Skin of body (tissue), 2 donors: ENCODE results near the gene LCMT1. TPM values are rescaled to one million over a fixed set of nuclear protein-coding genes. Genes with fewer than 3 reads are reported as not detected.
"Not testable (repeated sequence)": the region's sequence is repeated elsewhere in the genome, so short reads cannot be mapped to it uniquely, and the experiment has no call there.

Experiments
- DNase-seq: peaks from one replicate; lab custom pipeline; 2025; lab: John Stamatoyannopoulos, UW
- total RNA-seq: library from RNA; depleted of rRNA; stranded (reverse); fragments of >200 nt; gene quantifications from one replicate; pipeline ENCODE4 v1.2.3, GENCODE V29; 2014

LCMT1 gene
- total RNA-seq, 1 donor from 2014 or later, result 36.4 TPM

DNA sequence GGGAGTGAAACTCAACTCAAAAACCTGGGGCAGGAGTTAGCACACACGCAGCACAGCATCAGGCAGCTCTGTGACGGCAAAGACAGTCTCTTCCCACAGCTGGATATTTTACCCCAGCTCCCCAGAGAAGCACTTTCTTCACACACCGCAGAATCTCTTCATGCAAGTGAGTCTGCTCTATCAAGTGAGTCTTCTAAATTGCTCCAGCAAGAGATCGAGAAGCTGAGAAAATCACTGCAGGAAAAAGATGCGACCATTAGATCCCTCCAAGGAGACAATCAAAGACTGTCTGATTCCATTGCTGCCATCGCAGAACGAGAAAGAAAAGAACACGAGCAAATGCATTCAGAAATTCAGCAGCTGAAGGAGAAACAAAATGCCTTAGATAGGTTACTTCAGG lies 16.9 kb upstream of the LCMT1 start:
- DNase-seq, result no peak

DNA sequence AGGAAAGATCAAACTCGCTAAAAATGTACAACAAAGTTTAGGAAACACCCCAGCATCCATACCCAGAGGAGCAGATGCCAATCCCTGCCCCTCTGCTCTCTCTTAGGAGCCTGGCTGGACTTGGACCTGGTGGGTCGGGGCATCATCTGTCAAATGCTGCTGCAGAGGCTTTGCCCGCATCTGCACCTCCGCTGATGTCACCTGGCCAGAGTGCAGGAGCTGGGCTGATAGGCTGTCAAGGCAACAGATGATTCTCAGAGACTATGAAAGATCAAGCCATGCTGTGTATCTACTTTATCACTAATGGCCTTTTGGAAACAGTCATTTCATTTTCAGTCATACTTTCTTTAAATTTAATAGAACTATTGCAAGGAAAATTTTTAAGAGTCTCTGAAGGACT lies 15.9 kb upstream of the LCMT1 start:
- no peak for DNase-seq

DNA sequence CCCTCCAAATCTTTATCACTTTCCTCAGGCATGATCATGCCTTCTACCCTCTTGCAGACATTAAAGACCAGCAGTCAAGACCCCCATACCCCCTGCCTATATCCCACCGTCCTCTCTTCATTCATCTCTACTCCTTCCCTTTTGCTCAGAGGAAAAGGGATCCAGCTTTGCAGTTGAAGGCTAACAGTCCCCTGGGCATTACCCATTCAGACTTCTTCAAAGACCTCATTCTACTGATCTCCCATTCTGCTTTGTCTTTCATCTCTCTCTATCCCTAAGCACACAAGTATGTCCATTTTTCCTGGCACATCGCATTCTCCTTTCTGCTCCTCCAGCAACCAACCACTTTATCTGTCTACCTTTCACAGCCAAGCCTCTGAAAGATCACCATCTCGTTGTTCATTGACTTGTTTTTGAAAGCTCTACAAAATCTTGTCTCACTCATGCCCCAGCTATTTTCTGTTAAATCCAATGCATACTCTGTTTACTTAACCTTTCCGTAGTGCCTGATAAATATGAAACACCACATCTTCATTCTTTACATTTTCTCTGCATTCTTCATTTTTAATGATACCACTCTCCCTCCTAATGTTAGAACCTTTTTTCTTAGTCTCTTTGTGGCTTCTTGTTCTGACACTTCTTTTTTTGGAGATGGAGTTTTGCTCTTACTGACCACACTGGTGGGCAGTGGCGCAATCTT lies 14.1 kb upstream of the LCMT1 start:
- no peak for DNase-seq

DNA sequence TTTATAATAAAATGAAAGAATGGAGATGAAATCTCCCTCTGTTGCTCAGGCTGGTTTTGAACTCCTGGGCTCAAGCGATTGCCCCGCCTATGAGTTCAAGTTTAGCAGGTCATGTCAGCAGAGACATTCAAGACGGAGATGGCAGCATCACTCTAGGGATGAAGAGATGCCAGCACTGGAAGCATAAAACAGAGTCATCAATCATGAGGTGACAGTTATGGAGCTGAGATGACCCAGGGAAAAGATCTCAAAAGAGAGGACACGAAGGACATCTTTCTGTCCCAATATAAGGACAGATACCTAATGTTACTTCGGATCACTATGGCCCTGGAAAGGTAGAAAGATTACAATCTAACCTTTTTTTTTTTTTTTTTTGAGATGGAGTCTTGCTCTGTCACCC lies 11.0 kb upstream of the LCMT1 start:
- no peak for DNase-seq

DNA sequence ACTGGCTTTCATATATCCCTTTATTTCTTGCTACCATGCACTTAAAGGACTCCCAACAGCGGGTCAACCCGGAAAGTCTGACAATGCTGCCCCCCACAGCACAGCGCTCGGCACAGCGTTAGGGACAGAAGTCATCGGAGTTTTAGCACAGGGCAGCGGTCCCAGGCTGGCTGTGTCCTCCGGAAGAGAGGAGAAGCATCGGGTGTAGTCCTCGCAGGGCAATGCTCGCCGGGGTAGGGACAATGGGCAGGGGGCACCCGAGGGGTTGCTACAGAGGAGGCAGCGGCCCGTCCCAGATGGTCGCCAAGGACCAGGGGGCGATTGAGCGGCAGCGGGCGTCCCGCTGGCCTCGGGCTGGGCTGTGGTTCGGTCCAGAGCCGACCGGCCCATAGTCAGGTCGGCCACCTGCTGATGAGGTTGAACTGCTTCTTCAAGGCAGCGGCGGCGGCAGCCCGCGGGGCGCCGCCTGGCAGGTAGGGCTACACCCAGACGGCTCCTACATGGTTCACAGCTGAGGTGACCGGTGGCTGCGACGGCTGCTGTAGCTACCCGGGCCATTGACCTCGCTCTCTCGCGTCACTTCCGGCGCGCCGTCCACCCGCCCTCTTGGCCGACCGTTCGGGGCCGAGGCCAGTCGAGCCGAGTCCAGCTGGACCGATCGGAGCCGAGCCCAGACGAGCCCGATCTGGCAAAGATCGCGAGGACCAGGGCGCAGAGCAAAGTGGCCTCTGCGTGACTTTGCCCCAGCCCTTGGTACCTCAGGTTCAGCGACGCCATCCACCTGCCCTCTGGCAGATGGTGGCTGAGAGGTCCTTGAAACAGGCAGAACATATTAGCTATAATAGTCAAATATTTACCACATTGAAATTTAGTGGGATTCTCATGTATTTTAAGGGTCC lies 4.7 kb upstream of the LCMT1 start:
- peak; percentile 73 for DNase-seq

DNA sequence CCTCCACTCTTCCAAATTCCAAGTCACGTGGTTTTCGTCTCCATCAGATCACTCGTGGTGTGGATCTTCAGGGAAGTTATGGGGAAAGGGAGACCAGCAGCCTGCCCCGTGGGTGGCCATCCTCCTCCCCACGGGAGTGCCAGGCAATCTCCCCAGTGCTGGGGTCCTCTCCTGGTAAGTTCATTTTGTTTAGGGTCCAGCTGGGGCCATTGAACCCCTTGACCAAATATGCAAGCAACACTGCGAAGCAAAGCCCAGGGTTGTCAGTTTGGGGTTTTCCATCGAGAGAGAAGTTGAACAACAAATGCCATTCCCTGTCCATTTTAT lies 4.1 kb upstream of the LCMT1 start:
- DNase-seq, result no peak

DNA sequence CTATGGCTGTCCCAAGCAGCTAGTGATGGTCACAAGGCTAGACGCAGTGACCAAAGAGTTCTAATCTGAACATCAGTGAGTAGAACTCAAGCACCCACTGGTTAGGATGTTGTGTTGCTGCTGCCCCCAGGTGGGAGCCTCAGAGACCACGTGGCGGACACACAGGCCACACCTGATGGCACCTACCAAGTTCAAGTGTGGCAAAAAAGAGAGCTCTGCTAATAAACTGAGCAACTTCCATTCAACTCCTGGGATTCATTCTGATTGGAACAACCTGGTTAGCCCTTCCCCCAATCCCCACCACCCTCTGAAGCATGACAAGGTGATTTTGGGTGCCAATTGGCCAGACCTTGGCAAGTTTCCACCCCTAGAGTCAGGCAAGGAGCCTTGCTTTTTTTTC lies 3.5 kb upstream of the LCMT1 start:
- no peak for DNase-seq

DNA sequence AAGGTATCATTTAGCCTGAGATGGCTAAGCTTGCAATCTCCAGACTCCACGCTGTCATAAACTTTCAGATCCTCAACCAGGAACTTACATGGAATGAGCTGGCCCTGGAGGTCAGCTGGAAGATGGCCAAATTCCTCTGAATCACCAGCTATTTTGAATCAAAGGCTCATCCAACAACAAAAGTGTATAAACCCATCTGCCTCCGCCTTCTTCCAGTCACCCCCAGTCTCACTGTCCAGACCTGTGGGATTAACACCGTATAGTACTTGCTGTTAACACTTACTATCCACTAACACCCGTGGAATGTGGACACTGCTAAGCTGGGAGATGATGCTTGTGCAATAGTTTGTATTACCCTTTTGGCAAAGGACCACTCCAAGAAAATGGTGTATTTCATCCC lies 1.9 kb upstream of the LCMT1 start:
- DNase-seq, result no peak

DNA sequence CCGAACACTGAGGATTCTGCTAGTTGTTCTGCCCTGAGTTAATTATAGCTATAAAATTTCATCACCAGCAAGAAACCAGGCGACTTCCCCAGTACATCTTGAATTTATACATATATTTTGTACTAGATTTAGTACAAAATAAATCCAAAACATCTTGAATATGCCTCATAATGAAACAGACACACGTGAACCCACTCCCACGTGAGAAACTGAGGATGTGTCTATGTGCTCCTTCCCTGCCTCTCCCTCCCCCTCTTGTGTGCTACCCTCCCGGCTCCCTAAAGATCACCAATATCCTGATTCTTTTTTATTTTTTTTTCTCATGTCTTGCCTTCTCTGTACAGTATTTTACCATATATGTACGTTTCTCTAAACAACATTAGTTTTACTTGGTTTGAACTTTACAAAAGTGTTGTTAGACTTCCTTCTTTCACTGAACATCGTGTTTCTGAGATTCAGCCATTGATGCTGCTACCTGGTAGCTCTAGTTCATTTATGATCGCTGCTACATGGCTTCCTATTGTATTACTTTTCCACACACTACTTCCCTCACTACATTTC lies 1.1 kb upstream of the LCMT1 start:
- DNase-seq, result no peak

DNA sequence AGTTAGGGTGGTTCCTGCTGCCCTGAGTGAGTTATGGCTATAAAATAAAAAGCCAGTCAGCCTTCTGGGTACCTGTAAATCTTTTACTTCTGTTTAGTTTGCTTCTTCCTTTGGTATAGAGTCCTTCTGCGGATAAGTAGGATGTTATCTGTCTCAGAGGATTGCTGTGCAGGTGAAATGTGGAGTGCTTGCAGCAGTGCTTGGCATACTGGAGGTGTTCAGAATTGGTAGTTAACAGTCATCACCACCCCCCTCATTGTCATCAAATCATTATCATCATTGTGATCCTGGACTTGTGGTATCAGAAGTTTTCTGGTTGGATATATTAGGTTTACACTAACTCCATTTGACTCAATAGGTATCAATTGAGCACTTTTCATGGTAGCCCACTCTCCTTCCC lies 2.6 kb downstream of the LCMT1 start:
- DNase-seq, result no peak

DNA sequence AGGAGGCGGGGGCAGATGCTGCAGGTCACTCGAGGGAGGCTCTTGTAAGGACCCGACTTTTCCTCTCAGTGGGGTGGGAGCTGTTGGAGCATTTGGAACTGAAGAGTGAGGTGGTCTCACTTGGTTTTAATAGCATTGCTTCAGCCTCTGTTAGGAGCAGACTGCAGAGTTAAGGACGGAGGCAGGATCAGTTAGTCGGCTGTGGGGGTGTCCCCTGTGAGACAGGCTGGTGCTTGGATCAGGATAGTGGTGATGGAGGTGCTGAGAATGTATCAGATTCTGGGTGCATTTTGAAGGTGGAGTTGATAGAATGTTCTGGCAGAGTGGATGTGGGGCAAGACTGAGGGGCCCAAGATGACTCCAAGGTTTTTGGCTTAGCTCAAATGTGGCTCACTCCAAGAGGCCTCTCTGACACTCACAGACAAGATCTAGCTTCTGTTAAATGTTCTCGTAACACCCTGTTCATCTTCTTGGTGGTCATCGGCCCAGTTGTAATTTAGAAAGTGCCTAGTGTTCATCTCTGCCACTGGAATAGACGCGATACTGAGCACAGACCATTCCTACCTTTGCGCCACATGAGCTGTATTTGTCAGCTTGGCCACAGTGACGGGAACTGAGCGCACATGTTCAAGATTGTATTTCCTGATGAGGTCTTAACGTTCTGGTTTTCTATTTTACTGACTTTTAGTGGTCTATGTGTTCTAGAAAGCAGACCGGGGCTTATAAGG lies 7.5 kb downstream of the LCMT1 start:
- DNase-seq, result no peak

DNA sequence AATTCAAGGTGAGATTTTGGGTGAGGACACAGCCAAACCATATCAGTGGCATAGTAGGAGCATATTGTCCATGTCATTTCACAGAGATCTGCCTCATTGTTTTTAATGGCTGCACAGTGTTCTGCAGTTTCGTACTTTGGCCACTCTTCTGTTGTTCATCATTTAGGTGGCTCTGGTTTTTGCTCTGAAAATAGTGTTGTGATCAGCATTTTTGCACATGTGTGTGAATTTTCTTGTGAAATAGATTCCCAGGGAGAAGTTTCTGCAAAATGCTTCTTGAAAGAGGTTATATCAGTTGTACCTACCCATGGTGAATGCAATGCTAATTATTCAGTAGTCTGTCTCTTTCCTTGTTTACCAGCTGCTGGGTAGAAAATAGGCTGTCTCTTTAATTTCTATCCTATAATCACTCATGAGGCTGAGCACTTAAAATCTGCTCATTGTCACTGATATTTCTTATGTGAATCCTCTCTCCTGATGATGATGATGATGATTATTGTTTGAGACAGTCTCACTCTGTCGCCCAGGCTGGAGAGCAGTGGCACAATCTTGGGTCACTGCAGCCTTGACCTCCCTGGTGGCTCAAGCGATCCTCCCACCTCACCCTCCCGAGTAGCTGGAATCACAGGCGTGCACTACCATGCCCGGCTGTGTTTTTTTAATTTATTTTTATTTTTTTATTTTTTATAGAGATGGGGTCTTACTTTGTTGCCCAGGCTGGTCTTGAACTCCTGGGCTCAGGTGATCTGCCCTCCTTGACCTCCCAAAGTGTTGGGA lies 10.5 kb downstream of the LCMT1 start:
- no peak for DNase-seq

DNA sequence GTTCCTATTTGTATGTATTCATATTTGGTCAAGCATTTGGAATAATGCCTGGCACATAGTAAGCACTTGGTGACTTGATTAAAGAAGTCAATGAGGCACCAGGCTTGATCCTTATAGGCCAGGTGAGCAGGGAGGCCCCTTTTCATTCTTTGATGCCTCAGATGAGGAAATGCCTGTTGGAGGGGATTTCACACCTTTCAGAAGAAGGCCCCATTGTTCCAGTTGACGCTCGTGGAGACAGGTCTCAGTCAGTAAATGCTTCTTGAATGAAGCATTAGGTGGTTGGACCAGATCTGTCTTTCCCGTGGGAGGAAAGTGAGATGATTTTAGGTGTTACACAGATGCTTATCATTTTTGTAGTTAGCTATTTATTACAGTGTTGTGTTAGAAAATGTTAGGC lies 13.0 kb downstream of the LCMT1 start:
- DNase-seq, result no peak

DNA sequence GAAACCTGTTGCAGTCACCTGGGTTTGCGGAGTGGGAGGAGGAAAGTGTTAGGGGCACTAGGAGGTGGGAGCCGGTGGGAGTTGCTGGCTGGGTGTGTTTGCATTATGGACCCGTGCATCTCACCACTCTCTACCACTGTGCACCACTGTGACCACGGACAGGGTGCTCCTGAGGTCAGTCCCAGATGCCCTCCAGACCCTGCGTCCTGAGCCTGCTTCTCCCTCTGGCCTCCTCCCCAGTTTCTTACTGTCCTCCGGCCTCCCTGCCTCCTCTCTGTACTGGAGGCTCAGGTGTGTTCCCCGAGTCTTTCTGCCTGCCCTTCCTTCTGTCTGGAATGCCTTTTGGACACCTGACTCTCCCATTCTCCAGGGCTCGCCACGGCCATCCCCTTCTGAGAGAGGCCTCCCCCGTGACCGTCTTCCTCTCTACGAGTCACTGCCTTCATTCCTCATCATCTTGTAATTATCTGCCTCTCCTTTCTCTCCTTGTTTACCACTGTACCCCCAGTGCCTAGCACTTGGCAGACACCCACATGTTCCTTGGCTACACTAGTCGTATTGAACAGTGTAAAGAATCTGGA lies 14.6 kb downstream of the LCMT1 start:
- not testable (repeated sequence) for DNase-seq

DNA sequence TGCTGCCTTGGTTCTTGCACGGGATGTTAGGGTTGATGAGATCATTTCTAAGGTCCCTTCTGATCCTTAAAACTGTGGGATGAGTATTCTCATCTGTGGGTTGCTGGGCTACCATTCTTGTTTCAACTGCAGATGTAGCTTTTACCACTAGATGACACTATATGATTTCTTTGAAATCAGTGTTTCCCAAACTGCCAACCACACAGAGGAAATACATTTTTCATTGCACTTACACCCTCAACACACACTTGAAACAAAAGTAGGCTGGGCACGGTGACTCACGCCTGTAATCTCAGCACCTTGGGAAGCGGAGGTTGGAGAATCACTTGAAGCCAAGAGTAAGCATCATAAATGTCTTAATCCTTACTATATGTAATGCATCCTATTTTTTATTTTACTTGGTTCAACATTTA lies 15.3 kb downstream of the LCMT1 start:
- peak; percentile 13 for DNase-seq

DNA sequence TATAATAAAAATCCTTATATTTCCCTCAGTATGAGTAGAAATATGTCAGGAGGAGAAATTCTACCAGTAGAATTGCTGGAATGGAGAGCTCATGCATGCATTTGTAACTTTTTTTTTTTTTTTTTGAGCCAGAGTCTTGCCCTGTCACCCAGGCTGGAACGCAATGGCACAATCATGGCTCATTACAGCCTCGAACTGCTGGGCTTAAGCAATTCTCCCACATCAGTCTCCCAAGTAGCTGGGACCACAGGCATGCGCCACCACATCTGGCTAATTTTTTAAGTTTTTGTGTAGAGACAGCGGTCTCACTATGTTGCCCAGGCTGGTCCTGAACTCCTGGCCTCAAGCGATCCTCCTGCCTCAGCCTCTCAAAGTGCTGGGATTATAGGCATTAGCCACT lies 21.2 kb downstream of the LCMT1 start:
- DNase-seq, result not testable (repeated sequence)

DNA sequence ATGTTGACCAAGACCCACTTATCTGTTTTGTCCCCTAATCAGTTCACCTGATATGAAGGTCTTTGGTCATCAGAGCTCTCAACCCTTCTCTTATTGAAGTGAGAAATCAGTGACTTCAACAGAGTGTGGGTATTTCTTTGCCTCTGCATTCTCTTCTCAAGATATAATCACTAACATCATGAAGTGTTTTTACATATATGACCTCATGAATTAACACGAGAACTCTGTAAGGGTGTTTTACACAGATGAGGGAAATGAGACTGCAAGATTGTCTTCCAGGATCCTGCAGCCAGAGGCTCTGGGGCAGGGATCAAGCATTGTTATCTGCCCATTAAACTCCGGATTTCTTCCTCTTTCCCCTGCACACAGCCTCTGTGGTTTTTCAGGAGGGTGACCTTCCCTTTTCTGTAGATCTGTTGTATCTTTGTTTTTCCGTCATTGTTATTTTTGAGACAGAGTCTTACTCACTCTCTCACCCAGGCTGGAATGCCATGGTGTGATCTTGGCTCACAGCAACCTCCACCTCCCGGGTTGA lies 22.7 kb downstream of the LCMT1 start:
- DNase-seq, result no peak

DNA sequence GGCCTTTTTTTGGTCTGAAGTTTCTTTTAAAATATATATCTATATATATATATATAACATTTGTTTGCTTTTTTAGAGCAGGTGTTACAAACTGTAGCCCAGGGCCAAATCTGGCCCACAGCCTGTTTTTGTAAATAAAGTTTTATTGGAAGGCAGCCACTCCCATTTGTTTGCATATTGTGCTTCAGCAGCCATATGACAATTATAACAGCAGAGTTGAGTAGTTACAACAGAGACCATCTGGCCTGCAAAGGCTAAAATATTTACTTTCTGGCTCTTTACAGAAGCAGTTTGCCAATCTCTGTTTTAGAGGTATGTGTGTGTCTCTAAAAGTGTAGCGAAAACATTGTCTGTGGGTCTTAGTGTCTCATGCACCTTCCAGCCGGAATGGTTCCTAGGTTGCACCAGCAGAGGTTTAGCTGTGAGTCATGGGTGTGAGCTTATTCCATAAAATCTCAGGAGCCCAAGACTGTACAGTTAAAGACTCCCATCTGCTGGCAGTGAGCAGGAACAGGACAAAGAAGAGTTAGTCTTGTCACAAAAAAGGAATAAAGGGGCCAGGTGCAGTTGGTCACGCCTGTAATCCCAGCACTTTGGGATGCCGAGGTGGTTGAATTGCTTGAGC lies 23.8 kb downstream of the LCMT1 start:
- DNase-seq, result no peak

DNA sequence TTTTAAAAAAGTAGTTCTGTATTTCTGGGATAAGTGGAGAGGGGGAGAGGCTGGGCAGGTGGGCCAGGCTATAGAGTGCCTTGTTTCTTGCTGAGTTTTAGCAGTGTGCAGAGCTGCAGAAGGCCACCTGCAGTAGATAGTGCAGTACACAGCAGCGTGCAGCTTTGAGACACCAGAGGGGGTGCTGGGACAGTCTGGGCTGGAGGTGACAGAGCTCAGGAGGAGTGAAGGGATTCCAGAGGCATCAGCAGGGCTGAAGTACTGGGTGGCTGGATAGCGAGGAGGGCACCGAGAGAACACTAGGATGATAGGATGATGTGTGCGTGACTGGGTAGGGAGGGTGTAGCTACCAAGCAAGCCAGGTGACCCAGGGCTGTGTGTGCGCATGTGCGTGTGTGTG lies 26.6 kb downstream of the LCMT1 start:
- no peak for DNase-seq

DNA sequence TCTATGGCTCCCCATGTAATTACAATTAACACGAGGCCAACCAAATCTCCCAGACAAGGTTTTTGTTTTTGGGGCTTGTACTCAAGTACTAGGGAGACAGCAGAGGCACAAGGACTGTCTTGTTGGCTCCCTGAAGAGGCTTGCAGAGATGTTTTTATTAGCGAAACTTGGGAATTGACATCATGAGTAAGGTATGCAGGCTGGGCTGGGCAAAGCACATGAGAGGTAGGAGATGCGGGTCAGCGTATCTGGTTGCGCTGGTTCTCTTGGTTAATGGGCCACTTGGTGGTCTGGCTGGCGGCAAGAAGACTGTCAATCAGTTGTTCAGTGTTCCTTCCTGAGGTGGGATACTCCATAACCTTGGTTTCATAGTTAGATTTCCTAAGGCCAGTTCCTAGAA lies 28.9 kb downstream of the LCMT1 start:
- DNase-seq, result no peak
